SK-N-SH (cell line): ENCODE results near the gene HINT2. TPM values are rescaled to one million over a fixed set of nuclear protein-coding genes. Genes with fewer than 3 reads are reported as not detected.

Experiments used
- CTCF ChIA-PET: fragments of 300-600, 350-600 bp; formaldehyde crosslinking; extraction: SDS; loops from one replicate; lab custom pipeline; 2021; lab: Yijun Ruan, JAX
- POLR2A ChIA-PET: fragments of 350-600 bp; sonication (Branson Sonifier 250); formaldehyde crosslinking; extraction: SDS; loops from one replicate; lab custom pipeline; 2020; ENCODE audit warnings: antibody characterized with exemption, inconsistent platforms; lab: Yijun Ruan, JAX
- DNase-seq: peaks from one replicate; pipeline ENCODE4 v3.0.0; 2012
- H2AFZ ChIP-seq: fragments of 200-600 bp; sonication (generic); 2 replicates; pipeline ENCODE4 v1.8.1; 2016; ENCODE audit warnings: antibody characterized with exemption, mild to moderate bottlenecking, low read depth
- H3F3A ChIP-seq: fragments of 200-600 bp; sonication (generic); replicated peaks from 2 replicates; pipeline ENCODE3; 2016; ENCODE audit warnings: antibody characterized with exemption, mild to moderate bottlenecking; ENCODE audit not compliant: insufficient read depth
- H3K27ac ChIP-seq, 2 experiments: fragments of 200-500 bp in 1 of 2; fragments of 200-600 bp in 1 of 2; sonication (Bioruptor generic) in 1 of 2; sonication (generic), shearing (Covaris generic) in 1 of 2; 2 replicates each; pipeline versions ENCODE4 v1.5.1 to v1.6.1; 2014 to 2016; ENCODE audit warnings: low read depth in 2 of 2, inconsistent platforms in 1 of 2, low read length in 1 of 2, mild to moderate bottlenecking in 1 of 2, mixed read lengths in 1 of 2
- H3K27me3 ChIP-seq: fragments of 200-600 bp; sonication (generic), shearing (Covaris generic); 2 replicates; pipeline ENCODE4 v1.6.1; 2016; ENCODE audit warnings: mixed run types; ENCODE audit not compliant: insufficient read depth
- H3K36me3 ChIP-seq, 2 experiments: fragments of 200-500 bp in 1 of 2; fragments of 200-600 bp in 1 of 2; sonication (Bioruptor generic) in 1 of 2; sonication (generic) in 1 of 2; replicated peaks in 1 of 2; 2 replicates each; pipeline versions ENCODE3 to v1.5.1; 2014 to 2016; ENCODE audit warnings: low read length in 1 of 2, mild to moderate bottlenecking in 1 of 2; ENCODE audit not compliant: insufficient read depth in 2 of 2, control insufficient read depth in 1 of 2
- H3K4me1 ChIP-seq, 2 experiments: fragments of 200-500 bp in 1 of 2; fragments of 200-600 bp in 1 of 2; sonication (Bioruptor generic) in 1 of 2; sonication (generic), shearing (Covaris generic) in 1 of 2; 2 replicates each; pipeline versions ENCODE4 v1.5.1 to v1.6.1; 2014 to 2016; ENCODE audit warnings: low read depth in 1 of 2, low read length in 1 of 2, mixed run types in 1 of 2; ENCODE audit not compliant: insufficient read depth in 2 of 2, control insufficient read depth in 1 of 2
- H3K4me2 ChIP-seq: fragments of 200-600 bp; sonication (generic), shearing (Covaris generic); 2 replicates; pipeline ENCODE4 v1.6.1; 2017; ENCODE audit warnings: mixed run types
- H3K4me3 ChIP-seq, 2 experiments: fragments of 200-500 bp in 1 of 2; fragments of 200-600 bp in 1 of 2; sonication (Bioruptor generic) in 1 of 2; sonication (generic), shearing (Covaris generic) in 1 of 2; 2 replicates each; pipeline versions ENCODE4 v1.5.1 to v1.8.1; 2014 to 2016; ENCODE audit warnings: low read depth in 2 of 2, inconsistent platforms in 1 of 2, low read length in 1 of 2, mild to moderate bottlenecking in 1 of 2, mixed read lengths in 1 of 2, moderate library complexity in 1 of 2
- H3K79me2 ChIP-seq: fragments of 200-600 bp; sonication (generic); 2 replicates; pipeline ENCODE4 v1.8.1; 2017; ENCODE audit warnings: mild to moderate bottlenecking; ENCODE audit not compliant: insufficient read depth
- H3K9ac ChIP-seq: fragments of 200-600 bp; sonication (generic); 2 replicates; pipeline ENCODE4 v1.6.1; 2017; ENCODE audit warnings: mixed run types
- H3K9me2 ChIP-seq: fragments of 200-600 bp; sonication (generic); 2 replicates; pipeline ENCODE4 v1.6.1; 2017; ENCODE audit warnings: mixed run types
- H3K9me3 ChIP-seq: fragments of 200-600 bp; sonication (generic); 2 replicates; pipeline ENCODE4 v1.6.1; 2017; ENCODE audit warnings: mixed run types, mild to moderate bottlenecking, moderate library complexity
- H4K20me1 ChIP-seq: fragments of 200-600 bp; sonication (generic); 2 replicates; pipeline ENCODE4 v1.6.1; 2017; ENCODE audit warnings: mild to moderate bottlenecking, mixed run types; ENCODE audit not compliant: insufficient read depth
- ELF1 ChIP-seq: IDR thresholded peaks from 2 replicates; pipeline ENCODE4 v1.4.0; 2012
- GATA2 ChIP-seq: sonication (generic); formaldehyde crosslinking; IDR thresholded peaks from 2 replicates; pipeline ENCODE4 v1.5.0; 2020; ENCODE audit warnings: mild to moderate bottlenecking, missing genetic modification reagents
- IRF3 ChIP-seq: fragments of 150-350 bp; IDR thresholded peaks from 2 replicates; pipeline ENCODE4 v1.6.1; 2016; ENCODE audit warnings: mild to moderate bottlenecking, low read depth, low read length
- MAX ChIP-seq: IDR thresholded peaks from 2 replicates; pipeline ENCODE4 v1.4.0; 2012; ENCODE audit warnings: low read depth
- MEF2A ChIP-seq: IDR thresholded peaks from 2 replicates; pipeline ENCODE4 v1.4.0; 2012; ENCODE audit warnings: low read depth, borderline replicate concordance
- NFIC ChIP-seq: IDR thresholded peaks from 2 replicates; pipeline ENCODE4 v1.4.0; 2012; ENCODE audit warnings: borderline replicate concordance
- POLR2AphosphoS5 ChIP-seq: IDR thresholded peaks from 2 replicates; pipeline ENCODE4 v1.6.1; 2012; ENCODE audit warnings: low read depth, low read length
- RCOR1 ChIP-seq: fragments of 150-350 bp; IDR thresholded peaks from 2 replicates; pipeline ENCODE4 v1.6.1; 2017; ENCODE audit warnings: antibody characterized with exemption, low read length
- RXRA ChIP-seq: IDR thresholded peaks from 2 replicates; pipeline ENCODE4 v1.4.0; 2012; ENCODE audit warnings: low read depth, mild to moderate bottlenecking, borderline replicate concordance
- SIN3A ChIP-seq: IDR thresholded peaks from 2 replicates; pipeline ENCODE4 v1.6.1; 2012; ENCODE audit warnings: low read depth, mild to moderate bottlenecking, low read length, moderate library complexity, borderline replicate concordance
- SMC3 ChIP-seq: IDR thresholded peaks from 2 replicates; pipeline ENCODE4 v1.6.1; 2012; ENCODE audit warnings: low read depth, low read length, improper control_type of control experiment
- USF1 ChIP-seq: IDR thresholded peaks from 2 replicates; pipeline ENCODE4 v1.4.0; 2012; ENCODE audit warnings: low read depth, borderline replicate concordance
- YY1 ChIP-seq: IDR thresholded peaks from 2 replicates; pipeline ENCODE4 v1.4.0; 2012; ENCODE audit warnings: low read depth, mild to moderate bottlenecking
- ZBTB33 ChIP-seq: IDR thresholded peaks from 2 replicates; pipeline ENCODE4 v1.4.0; 2012; ENCODE audit warnings: low read depth, borderline replicate concordance
- WGBS: methylation state at CpG from one replicate; pipeline ENCODE4 v1.1.6; 2017; ENCODE audit warnings: low lambda C conversion rate; 5-methylcytosine and 5-hydroxymethylcytosine counted together
- polyA plus RNA-seq, 3 experiments: library from polyadenylated mRNA; depleted of rRNA; stranded (reverse); fragments of >200 nt; gene quantifications; 2 replicates each; pipeline ENCODE4 v1.2.3, GENCODE V29; 2012

Gene HINT2
- polyA plus RNA-seq, 1 of the 3 experiments (the other 2 are of a cell fraction): 57.2 TPM

- Histone ChIP-seq H3K9me3 (no peaks in the 10 kb centered on the region), H3K27ac (no peak overlapping the region), H3K4me3 (no peak overlapping the region), H3K9me2 (no peaks in the 10 kb centered on the region), H3K36me3 (peaks cover 0 to 47% of the 10 kb centered on the region in 2 experiments), H3K79me2 (no peaks in the 10 kb centered on the region), H3K27me3 (no peaks in the 10 kb centered on the region), H3K4me2 (no peak overlapping the region), H4K20me1 (no peaks in the 10 kb centered on the region), H3K4me1 (no peaks in the 10 kb centered on the region; a peak in 1 of 4 replicates), H2AFZ (no peak overlapping the region), H3F3A (peaks cover 3% of the 10 kb centered on the region), H3K9ac (no peak overlapping the region)
- CTCF ChIA-PET: interaction anchor here (0.6 to 3.1 kb wide), 5 partner anchors 8 to 76 kb away, joined by 3 to 15 read pairs (median 7); no protein-coding TSS in a partner anchor
- 96% methylated on average over 7 of the region's 8 CpGs for WGBS
- no peak for TF ChIP-seq GATA2 (CRISPR knock-in tag)
- no peak for TF ChIP-seq NFIC
- TF ChIP-seq RXRA: no peak
- no peak for TF ChIP-seq POLR2AphosphoS5
- TF ChIP-seq MEF2A: no peak
- TF ChIP-seq ELF1: no peak
- no peak for TF ChIP-seq USF1
- no peak for TF ChIP-seq ZBTB33
- TF ChIP-seq SIN3A: no peak
- TF ChIP-seq MAX: no peak
- no peak for TF ChIP-seq YY1
- TF ChIP-seq IRF3: no peak
- TF ChIP-seq RCOR1: no peak
- TF ChIP-seq SMC3: no peak
- POLR2A ChIA-PET: no interaction called here
- DNase-seq: no peak
Observed at GRCh38 chr9:35806101-35806500, 8.7 kb downstream of the HINT2 start.
